Endodermal cell (in vitro differentiated cells): ENCODE results near the gene NEAT1. TPM values are rescaled to one million over a fixed set of nuclear protein-coding genes. Genes with fewer than 3 reads are reported as not detected.

Experiments
- DNase-seq: peaks from one replicate; pipeline ENCODE4 v3.0.0-alpha.2; 2017
- H3K27ac ChIP-seq: 2 replicates; pipeline ENCODE4 v1.5.1; 2013; ENCODE audit warnings: mild to moderate bottlenecking, low read depth, low read length, moderate library complexity
- H3K27me3 ChIP-seq: 2 replicates; pipeline ENCODE4 v1.6.1; 2013; ENCODE audit warnings: mild to moderate bottlenecking, low read length, moderate library complexity; ENCODE audit not compliant: insufficient read depth, control insufficient read depth, poor library complexity, severe bottlenecking
- H3K36me3 ChIP-seq: 2 replicates; pipeline ENCODE4 v1.7.0; 2013; ENCODE audit warnings: mild to moderate bottlenecking, low read length, moderate library complexity; ENCODE audit not compliant: control insufficient read depth, insufficient read depth
- H3K4me1 ChIP-seq: one replicate; pipeline ENCODE4 v1.7.0; 2013; ENCODE audit warnings: low read length; ENCODE audit not compliant: control insufficient read depth, insufficient read depth
- H3K4me3 ChIP-seq: 2 replicates; pipeline ENCODE4 v1.5.1; 2013; ENCODE audit warnings: mild to moderate bottlenecking, low read length, moderate library complexity
- H3K9ac ChIP-seq: 2 replicates; pipeline ENCODE4 v1.6.1; 2013; ENCODE audit warnings: mild to moderate bottlenecking, low read length, moderate library complexity; ENCODE audit not compliant: poor library complexity, severe bottlenecking; ENCODE audit errors: extremely low read depth
- H3K9me3 ChIP-seq: 2 replicates; pipeline ENCODE4 v1.6.1; 2013; ENCODE audit warnings: mild to moderate bottlenecking, low read length, moderate library complexity; ENCODE audit not compliant: control insufficient read depth
- H3K27ac Mint-ChIP-seq: 2 replicates; pipeline ENCODE4 v1.8.0; 2020; ENCODE audit warnings: mixed read lengths
- H3K27me3 Mint-ChIP-seq: 2 replicates; pipeline ENCODE4 v1.8.0; 2021; ENCODE audit warnings: mild to moderate bottlenecking, mixed read lengths; ENCODE audit not compliant: insufficient read depth
- H3K36me3 Mint-ChIP-seq: 2 replicates; pipeline ENCODE4 v1.8.0; 2020; ENCODE audit warnings: low read depth, mixed read lengths
- H3K4me1 Mint-ChIP-seq: 2 replicates; pipeline ENCODE4 v1.8.0; 2020; ENCODE audit warnings: mixed read lengths
- H3K4me3 Mint-ChIP-seq: 2 replicates; pipeline ENCODE4 v1.8.0; 2020; ENCODE audit warnings: mild to moderate bottlenecking, moderate library complexity, mixed read lengths
- H3K9me3 Mint-ChIP-seq: 2 replicates; pipeline ENCODE4 v1.8.0; 2020; ENCODE audit warnings: mild to moderate bottlenecking, mixed read lengths
- WGBS, 2 experiments: methylation state at CpG; one replicate each; pipeline versions ENCODE4 v1.1.5 to v1.1.7; 2013; ENCODE audit warnings: missing lambda C conversion rate in 2 of 2, mixed read lengths in 1 of 2; ENCODE audit not compliant: insufficient coverage in 1 of 2, insufficient read length in 1 of 2; 5-methylcytosine and 5-hydroxymethylcytosine counted together
- total RNA-seq, 2 donors: library from RNA; stranded (reverse); fragmentation: NEBNext Ultra II Directional in 1 of 2; extraction: Animal tissue kit (Norgen Biotek cat#: 25700) in 1 of 2; gene quantifications; 2 replicates in 1 of 2; 3 replicates in 1 of 2; pipeline ENCODE4 v1.2.1, GENCODE V29; 2021
- TF ChIP-seq, protein P1 (sequence below): fragments of 200-600 bp; sonication (generic); conservative IDR thresholded peaks from 2 replicates; pipeline ENCODE4 v1.5.0; 2021; ENCODE audit warnings: antibody characterized with exemption, mild to moderate bottlenecking

Gene NEAT1
- total RNA-seq, 2 donors from 2014 or later: 61.3 to 85.2 TPM

GRCh38 chr11:65386307-65387140, 36.1 kb upstream of the NEAT1 start, which contains the start of gene FRMD8:
Gene FRMD8 (plus strand): TSS chr11:65386637. CDS start chr11:65387037, 400 bp downstream.
- Histone ChIP-seq H3K27ac (no peak within 1 kb of the TSS), H3K36me3 (no peaks in the 10 kb centered on the region), H3K4me1 (peaks cover 6% of the 10 kb centered on the region), H3K9ac (peak within 1 kb of the TSS; percentile 57), H3K27me3 (no peaks in the 10 kb centered on the region), H3K9me3 (no peaks in the 10 kb centered on the region), H3K4me3 (peak within 1 kb of the TSS; percentile 89)
- WGBS, 2 experiments: 8 to 19% methylated on average over 32 to 76 of the region's 76 CpGs
- TF ChIP-seq, protein P1, sequence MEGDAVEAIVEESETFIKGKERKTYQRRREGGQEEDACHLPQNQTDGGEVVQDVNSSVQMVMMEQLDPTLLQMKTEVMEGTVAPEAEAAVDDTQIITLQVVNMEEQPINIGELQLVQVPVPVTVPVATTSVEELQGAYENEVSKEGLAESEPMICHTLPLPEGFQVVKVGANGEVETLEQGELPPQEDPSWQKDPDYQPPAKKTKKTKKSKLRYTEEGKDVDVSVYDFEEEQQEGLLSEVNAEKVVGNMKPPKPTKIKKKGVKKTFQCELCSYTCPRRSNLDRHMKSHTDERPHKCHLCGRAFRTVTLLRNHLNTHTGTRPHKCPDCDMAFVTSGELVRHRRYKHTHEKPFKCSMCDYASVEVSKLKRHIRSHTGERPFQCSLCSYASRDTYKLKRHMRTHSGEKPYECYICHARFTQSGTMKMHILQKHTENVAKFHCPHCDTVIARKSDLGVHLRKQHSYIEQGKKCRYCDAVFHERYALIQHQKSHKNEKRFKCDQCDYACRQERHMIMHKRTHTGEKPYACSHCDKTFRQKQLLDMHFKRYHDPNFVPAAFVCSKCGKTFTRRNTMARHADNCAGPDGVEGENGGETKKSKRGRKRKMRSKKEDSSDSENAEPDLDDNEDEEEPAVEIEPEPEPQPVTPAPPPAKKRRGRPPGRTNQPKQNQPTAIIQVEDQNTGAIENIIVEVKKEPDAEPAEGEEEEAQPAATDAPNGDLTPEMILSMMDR: no peak
- no peaks in the 10 kb centered on the region for H3K9me3 Mint-ChIP-seq
- peaks cover 4% of the 10 kb centered on the region for H3K36me3 Mint-ChIP-seq
- peaks cover 32% of the 10 kb centered on the region for H3K4me1 Mint-ChIP-seq
- no peaks in the 10 kb centered on the region for H3K27me3 Mint-ChIP-seq
- peak within 1 kb of the TSS; percentile 58 for H3K27ac Mint-ChIP-seq
- peak; percentile 90 for DNase-seq
- H3K4me3 Mint-ChIP-seq: peak within 1 kb of the TSS; percentile 75

DNA sequence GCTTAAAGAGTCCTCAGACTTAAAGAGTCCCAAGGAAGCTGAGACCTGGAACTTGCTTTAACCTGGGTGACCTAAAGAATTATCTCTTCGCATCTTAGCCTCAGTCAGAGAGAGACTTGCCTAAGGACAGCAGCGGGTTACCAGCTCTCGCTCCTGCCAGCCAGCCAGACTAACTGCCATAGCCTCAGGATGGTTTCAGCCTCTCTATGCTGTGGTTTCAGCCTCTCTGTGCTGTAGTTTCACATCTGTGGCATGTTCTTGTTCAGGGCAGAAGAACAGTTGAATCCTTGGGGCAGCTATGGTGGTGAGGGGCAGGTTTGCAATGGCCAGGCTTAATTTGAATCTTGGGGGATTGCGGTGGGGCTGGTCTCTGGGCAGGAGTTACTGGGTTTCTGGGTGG, 33.9 kb upstream of the NEAT1 start:
- no peak overlapping the region for H3K4me3 ChIP-seq
- H3K36me3 Mint-ChIP-seq: peaks cover 4% of the 10 kb centered on the region
- H3K27ac ChIP-seq: no peak overlapping the region
- no peaks in the 10 kb centered on the region for H3K9me3 Mint-ChIP-seq
- H3K4me1 ChIP-seq: no peaks in the 10 kb centered on the region
- H3K9me3 ChIP-seq: no peaks in the 10 kb centered on the region
- no peaks in the 10 kb centered on the region for H3K36me3 ChIP-seq
- H3K4me3 Mint-ChIP-seq: peak overlapping the region; percentile 75
- peaks cover 17% of the 10 kb centered on the region for H3K4me1 Mint-ChIP-seq
- no peaks in the 10 kb centered on the region for H3K27me3 ChIP-seq
- no peak overlapping the region for H3K27ac Mint-ChIP-seq
- no peak for DNase-seq
- H3K27me3 Mint-ChIP-seq: no peaks in the 10 kb centered on the region
- WGBS, 2 experiments: 98 to 100% methylated on average over 3 to 4 of the region's 4 CpGs
- H3K9ac ChIP-seq: no peak overlapping the region
- TF ChIP-seq, protein P1: no peak

GRCh38 chr11:65389294-65389980, 33.2 kb upstream of the NEAT1 start:
- Mint-ChIP-seq H3K9me3 (no peaks in the 10 kb centered on the region), H3K4me1 (peaks cover 14% of the 10 kb centered on the region)
- 95 to 96% methylated on average over 13 to 20 of the region's 20 CpGs for WGBS, 2 experiments

More at GRCh38 chr11:65389294-65389980, 33.2 kb upstream of the NEAT1 start:
- Histone ChIP-seq H3K27ac (no peak overlapping the region), H3K36me3 (no peaks in the 10 kb centered on the region), H3K9ac (no peak overlapping the region), H3K27me3 (no peaks in the 10 kb centered on the region), H3K4me3 (no peak overlapping the region), H3K4me1 (no peaks in the 10 kb centered on the region), H3K9me3 (no peaks in the 10 kb centered on the region)
- Mint-ChIP-seq H3K27me3 (no peaks in the 10 kb centered on the region), H3K4me3 (no peak overlapping the region), H3K36me3 (peaks cover 4% of the 10 kb centered on the region), H3K27ac (no peak overlapping the region)
- DNase-seq: no peak
- TF ChIP-seq, protein P1: no peak
